ENCODE measurements around the gene BEND4.

Gene BEND4

DNA sequence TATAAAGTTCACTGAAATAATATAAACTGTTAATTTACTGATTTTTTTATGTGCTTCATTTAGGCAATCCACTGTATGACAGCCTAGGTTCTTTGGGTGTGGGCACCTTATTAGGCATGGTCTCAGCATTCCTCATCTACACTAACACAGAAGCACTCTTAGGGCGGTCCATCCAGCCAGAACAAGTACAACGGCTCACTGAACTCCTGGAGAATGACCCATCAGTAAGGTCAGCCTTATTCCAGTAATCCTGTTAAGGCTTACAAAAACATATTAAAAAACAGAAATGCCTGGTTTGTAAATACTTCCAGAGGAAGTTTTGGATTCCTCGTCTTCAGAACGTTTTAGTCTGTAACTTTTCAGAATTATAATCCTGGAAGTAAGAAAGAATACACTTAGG lies 82.0 kb downstream of the BEND4 start:
- Histone ChIP-seq H3K27ac (ENCODE audit: low read depth, low read length) (no peak overlapping the region), H3K36me3 (ENCODE audit: control insufficient read depth, low read length) (peaks cover 7% of the 10 kb centered on the region), H3K9me2 (replicated peaks; ENCODE audit: control insufficient read depth, low read length) (no peaks in the 10 kb centered on the region), H3K4me1 (ENCODE audit: control insufficient read depth, low read length) (no peaks in the 10 kb centered on the region), H3K4me3 (ENCODE audit: low read length) (no peak overlapping the region), H3K4me2 (ENCODE audit: low read length) (no peak overlapping the region), H3K27me3 (ENCODE audit: control insufficient read depth, low read length) (no peaks in the 10 kb centered on the region), H4K20me1 (ENCODE audit: control insufficient read depth, insufficient read depth, low read depth, low read length) (no peaks in the 10 kb centered on the region), H3K9me3 (ENCODE audit: control insufficient read depth, insufficient read depth, low read length) (no peaks in the 10 kb centered on the region), H3K79me2 (ENCODE audit: control insufficient read depth, low read length) (no peaks in the 10 kb centered on the region), H3F3A (ENCODE audit: control insufficient read depth, insufficient read depth) (no peaks in the 10 kb centered on the region)
- no peak for TF ChIP-seq EZH2phosphoT487 (IDR thresholded peaks at IDR 0.05; ENCODE audit: borderline replicate concordance, low read length)
- TF ChIP-seq, protein P1, sequence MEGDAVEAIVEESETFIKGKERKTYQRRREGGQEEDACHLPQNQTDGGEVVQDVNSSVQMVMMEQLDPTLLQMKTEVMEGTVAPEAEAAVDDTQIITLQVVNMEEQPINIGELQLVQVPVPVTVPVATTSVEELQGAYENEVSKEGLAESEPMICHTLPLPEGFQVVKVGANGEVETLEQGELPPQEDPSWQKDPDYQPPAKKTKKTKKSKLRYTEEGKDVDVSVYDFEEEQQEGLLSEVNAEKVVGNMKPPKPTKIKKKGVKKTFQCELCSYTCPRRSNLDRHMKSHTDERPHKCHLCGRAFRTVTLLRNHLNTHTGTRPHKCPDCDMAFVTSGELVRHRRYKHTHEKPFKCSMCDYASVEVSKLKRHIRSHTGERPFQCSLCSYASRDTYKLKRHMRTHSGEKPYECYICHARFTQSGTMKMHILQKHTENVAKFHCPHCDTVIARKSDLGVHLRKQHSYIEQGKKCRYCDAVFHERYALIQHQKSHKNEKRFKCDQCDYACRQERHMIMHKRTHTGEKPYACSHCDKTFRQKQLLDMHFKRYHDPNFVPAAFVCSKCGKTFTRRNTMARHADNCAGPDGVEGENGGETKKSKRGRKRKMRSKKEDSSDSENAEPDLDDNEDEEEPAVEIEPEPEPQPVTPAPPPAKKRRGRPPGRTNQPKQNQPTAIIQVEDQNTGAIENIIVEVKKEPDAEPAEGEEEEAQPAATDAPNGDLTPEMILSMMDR (IDR thresholded peaks at IDR 0.05; ENCODE audit: low read depth, low read length, poor library complexity, severe bottlenecking), result no peak

DNA sequence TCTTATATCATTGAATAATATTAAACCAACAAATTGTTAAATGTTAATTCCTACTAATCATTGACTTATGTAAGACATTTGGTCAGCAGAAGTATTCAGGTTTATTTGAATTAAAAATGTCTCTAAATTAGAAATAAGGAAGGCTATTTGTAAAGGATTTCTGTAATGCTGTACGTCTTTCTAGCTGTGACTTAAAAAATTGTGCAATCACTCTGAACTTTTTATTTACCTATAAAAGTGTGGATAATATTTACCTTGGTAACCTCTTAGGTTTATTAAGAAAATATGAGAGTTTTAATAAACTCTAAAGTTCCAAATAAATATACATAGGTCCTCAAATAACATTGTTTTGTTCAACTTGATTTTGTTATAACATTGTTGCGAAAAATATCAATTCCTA lies 85.2 kb downstream of the BEND4 start:
- no peak for TF ChIP-seq EZH2phosphoT487 (IDR thresholded peaks at IDR 0.05; ENCODE audit: borderline replicate concordance, low read length)
- TF ChIP-seq, protein P1 (IDR thresholded peaks at IDR 0.05; ENCODE audit: low read depth, low read length, poor library complexity, severe bottlenecking), result no peak

DNA sequence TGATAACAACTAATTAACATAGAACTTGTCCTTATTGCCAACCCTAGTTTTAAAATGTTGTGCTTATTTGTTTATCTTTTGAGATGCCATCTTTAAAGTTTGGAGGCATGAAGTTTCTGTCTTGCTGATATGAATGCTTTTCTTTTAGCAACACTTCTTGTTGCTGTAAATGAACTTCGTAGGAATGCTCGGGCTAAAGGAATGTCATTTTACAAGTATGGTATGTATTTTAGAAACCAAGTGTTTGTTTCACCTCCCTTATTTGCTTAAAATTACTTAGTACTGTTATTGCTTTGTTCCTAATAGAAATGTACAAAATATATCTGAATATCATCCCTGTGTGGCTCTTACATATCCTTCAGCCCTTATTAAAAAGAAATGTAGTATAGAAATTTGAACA lies 86.1 kb downstream of the BEND4 start:
- H3K4me1 ChIP-seq (ENCODE audit: control insufficient read depth, low read length), result no peaks in the 10 kb centered on the region
- no peaks in the 10 kb centered on the region for H3K27me3 ChIP-seq (ENCODE audit: control insufficient read depth, low read length)
- no peak for TF ChIP-seq EZH2phosphoT487 (IDR thresholded peaks at IDR 0.05; ENCODE audit: borderline replicate concordance, low read length)

More for the DNA sequence above, 85.2 kb downstream of the BEND4 start:
- no peak overlapping the region for H3K4me3 ChIP-seq (ENCODE audit: low read length)
- H3K36me3 ChIP-seq (ENCODE audit: control insufficient read depth, low read length), result peaks cover 14% of the 10 kb centered on the region
- H3K4me2 ChIP-seq (ENCODE audit: low read length), result no peak overlapping the region
- no peaks in the 10 kb centered on the region for H3F3A ChIP-seq (ENCODE audit: control insufficient read depth, insufficient read depth)
- no peaks in the 10 kb centered on the region for H3K4me1 ChIP-seq (ENCODE audit: control insufficient read depth, low read length)
- H3K27me3 ChIP-seq (ENCODE audit: control insufficient read depth, low read length), result no peaks in the 10 kb centered on the region
- H3K9me2 ChIP-seq (replicated peaks; ENCODE audit: control insufficient read depth, low read length), result no peaks in the 10 kb centered on the region
- H3K79me2 ChIP-seq (ENCODE audit: control insufficient read depth, low read length), result no peaks in the 10 kb centered on the region
- no peak overlapping the region for H3K27ac ChIP-seq (ENCODE audit: low read depth, low read length)
- no peaks in the 10 kb centered on the region for H3K9me3 ChIP-seq (ENCODE audit: control insufficient read depth, insufficient read depth, low read length)
- H4K20me1 ChIP-seq (ENCODE audit: control insufficient read depth, insufficient read depth, low read depth, low read length), result no peaks in the 10 kb centered on the region

More for the DNA sequence above, 86.1 kb downstream of the BEND4 start:
- Histone ChIP-seq H3K79me2 (ENCODE audit: control insufficient read depth, low read length) (no peaks in the 10 kb centered on the region), H3K9me3 (ENCODE audit: control insufficient read depth, insufficient read depth, low read length) (no peaks in the 10 kb centered on the region), H3F3A (ENCODE audit: control insufficient read depth, insufficient read depth) (no peaks in the 10 kb centered on the region), H3K27ac (ENCODE audit: low read depth, low read length) (no peak overlapping the region), H4K20me1 (ENCODE audit: control insufficient read depth, insufficient read depth, low read depth, low read length) (no peaks in the 10 kb centered on the region), H3K36me3 (ENCODE audit: control insufficient read depth, low read length) (peaks cover 14% of the 10 kb centered on the region), H3K4me2 (ENCODE audit: low read length) (no peak overlapping the region), H3K4me3 (ENCODE audit: low read length) (no peak overlapping the region), H3K9me2 (replicated peaks; ENCODE audit: control insufficient read depth, low read length) (no peaks in the 10 kb centered on the region)

All from DOHH2 (cell line).